Aorta (tissue), 5 donors: ENCODE results near the gene RUNX3. TPM values are rescaled to one million over a fixed set of nuclear protein-coding genes. Genes with fewer than 3 reads are reported as not detected.
"Not testable (repeated sequence)": the region's sequence is repeated elsewhere in the genome, so short reads cannot be mapped to it uniquely, and the experiment has no call there.

Experiments
- ATAC-seq: fragments of 200-7000 bp; cut with Tn5 transposase; one replicate; pipeline ENCODE4 v1.9.1; 2022; ENCODE audit warnings: moderate library complexity; ENCODE audit not compliant: low FRiP score
- DNase-seq, 2 donors: peaks; one replicate each; pipeline ENCODE4 v3.0.0-alpha.2; 2020
- H3K27ac ChIP-seq, 2 donors: one replicate each; pipeline ENCODE4 v1.5.1; 2013; ENCODE audit warnings: low read length in 2 of 2, mild to moderate bottlenecking in 2 of 2, moderate library complexity in 2 of 2, control low read depth in 1 of 2, inconsistent platforms in 1 of 2, low read depth in 1 of 2
- H3K27me3 ChIP-seq, 2 donors: one replicate each; pipeline ENCODE4 v1.6.1; 2013; ENCODE audit warnings: control low read depth in 1 of 2, low read length in 1 of 2, mild to moderate bottlenecking in 1 of 2, moderate library complexity in 1 of 2; ENCODE audit not compliant: insufficient read depth in 2 of 2, control insufficient read depth in 1 of 2
- H3K36me3 ChIP-seq, 2 donors: one replicate each; pipeline ENCODE4 v1.6.1; 2013; ENCODE audit warnings: control low read depth in 1 of 2, low read length in 1 of 2, mild to moderate bottlenecking in 1 of 2; ENCODE audit not compliant: insufficient read depth in 2 of 2, control insufficient read depth in 1 of 2
- H3K4me1 ChIP-seq, 2 donors: one replicate each; pipeline ENCODE4 v1.6.1; 2013; ENCODE audit warnings: low read length in 2 of 2, control low read depth in 1 of 2, mild to moderate bottlenecking in 1 of 2, moderate library complexity in 1 of 2; ENCODE audit not compliant: insufficient read depth in 2 of 2, control insufficient read depth in 1 of 2
- H3K4me3 ChIP-seq, 2 donors: one replicate each; pipeline ENCODE4 v1.5.1; 2013; ENCODE audit warnings: low read length in 2 of 2, control low read depth in 1 of 2, mild to moderate bottlenecking in 1 of 2
- H3K9me3 ChIP-seq: one replicate; pipeline ENCODE4 v1.6.1; 2013; ENCODE audit warnings: mild to moderate bottlenecking, low read length; ENCODE audit not compliant: control insufficient read depth
- WGBS, 2 donors: extraction: QIAGEN DNeasy Blood & Tissue Kit; methylation state at CpG; one replicate each; pipeline ENCODE4 v1.1.7; 2013; 5-methylcytosine and 5-hydroxymethylcytosine counted together
- intact Hi-C, 2 donors: fragments of 100-400 bp; cut with DNase I; formaldehyde crosslinking; loops; one replicate each; pipeline versions ENCODE4 v1.14.2 to v1.15.0; 2022
- polyA plus RNA-seq, 2 donors: library from polyadenylated mRNA; stranded (reverse); fragments of 200-250 nt; gene quantifications; one replicate each; pipeline ENCODE4 v1.2.3, GENCODE V29; 2013
- total RNA-seq, 2 donors: library from RNA; stranded (reverse); fragmentation: NEBNext Ultra II Directional; extraction: Animal tissue kit (Norgen Biotek cat#: 25700); gene quantifications; one replicate each; pipeline ENCODE4 v1.2.1, GENCODE V29; 2021
- donor health status: healthy with polysubstance abuse.
- donor health status: Bipolar disorder and iron deficiency.
- donor health status: DM: no; HTN: no; CAD: no.
- donor health status: DM: no; HTN: no; CAD: no.
- donor health status: DM: yes; HTN: yes; CAD: no.

Gene RUNX3
- total and polyA plus RNA-seq, 4 donors: 1.1 to 4.4 (median 2.1) TPM

DNA sequence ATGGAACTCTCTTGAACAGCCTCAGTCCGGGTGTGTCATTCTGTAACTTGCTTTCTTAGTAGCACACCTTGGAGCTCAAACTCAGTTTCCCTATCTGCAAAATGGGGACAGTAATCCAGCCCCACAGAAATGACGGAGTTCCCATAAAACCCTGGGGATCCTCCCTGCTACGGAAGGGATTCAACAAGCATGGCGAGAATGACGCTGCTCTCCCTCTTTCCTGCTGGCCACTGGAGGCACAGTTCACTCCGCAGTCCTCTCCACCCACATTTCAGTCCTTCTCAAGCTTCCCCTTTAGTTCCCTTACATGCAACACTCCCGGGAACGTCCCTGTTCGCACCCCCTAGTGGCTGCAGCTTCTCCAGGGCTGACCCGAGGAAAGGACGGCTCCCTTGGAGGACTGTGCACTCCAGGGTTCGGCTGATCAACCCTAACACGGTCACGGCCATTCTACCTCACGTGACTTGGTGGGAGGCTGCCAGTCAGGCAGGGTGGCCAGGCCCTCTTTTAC lies 20.6 kb downstream of the RUNX3 start:
- Histone ChIP-seq H3K27ac (no peak overlapping the region), H3K9me3 (no peaks in the 10 kb centered on the region), H3K36me3 (no peaks in the 10 kb centered on the region), H3K27me3 (no peaks in the 10 kb centered on the region), H3K4me3 (no peak overlapping the region), H3K4me1 (no peaks in the 10 kb centered on the region)
- no peak for ATAC-seq
- intact Hi-C loops: loop anchor here in 1 of 2 donors (5.0 kb wide), 1 partner anchor 442 kb away; no protein-coding TSS in a partner anchor
- 32 to 34% methylated on average over 15 of the region's 15 CpGs for WGBS, 2 donors
- DNase-seq: peak; percentile 78 to 84

DNA sequence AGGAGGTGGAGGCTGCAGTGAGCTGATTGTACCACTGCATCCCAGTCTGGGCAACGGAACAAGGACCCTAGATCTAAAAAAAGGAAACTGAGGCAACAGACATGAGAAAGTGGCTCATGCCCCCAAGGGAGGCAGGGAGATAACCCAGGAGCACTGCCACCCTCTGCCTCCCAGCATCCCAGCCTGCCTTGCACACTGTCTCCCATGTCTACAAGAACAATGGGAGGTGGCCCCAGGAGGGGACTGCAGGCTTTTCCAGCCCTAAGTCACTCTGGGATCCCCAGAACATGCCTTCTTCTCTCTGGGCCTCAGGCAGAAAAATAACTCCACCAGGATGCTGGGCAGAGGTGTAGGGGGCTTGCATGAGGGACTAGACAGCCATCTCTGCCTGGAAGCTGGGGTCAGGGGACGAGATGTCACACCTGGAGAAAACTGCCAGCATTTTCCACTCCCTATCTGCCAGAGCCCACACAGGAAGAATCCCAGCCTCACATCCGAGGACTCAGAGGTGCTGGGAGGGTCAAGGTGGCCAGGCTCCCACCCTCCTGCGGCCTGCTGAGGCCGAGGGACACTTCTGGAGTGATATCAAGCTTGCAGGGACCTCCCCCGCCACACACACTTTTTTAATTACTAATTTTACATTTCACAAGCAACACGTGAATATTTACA lies 21.4 kb downstream of the RUNX3 start:
- H3K27me3 ChIP-seq: no peaks in the 10 kb centered on the region
- intact Hi-C loops: loop anchor here in 1 of 2 donors (5.0 kb wide), 1 partner anchor 441 kb away; no protein-coding TSS in a partner anchor
- WGBS, 2 donors: 81 to 84% methylated on average over 7 of the region's 7 CpGs
- no peaks in the 10 kb centered on the region for H3K9me3 ChIP-seq
- no peak overlapping the region for H3K27ac ChIP-seq
- H3K4me3 ChIP-seq: no peak overlapping the region
- peak; percentile 27 to 29 for DNase-seq
- no peaks in the 10 kb centered on the region for H3K4me1 ChIP-seq
- H3K36me3 ChIP-seq: no peaks in the 10 kb centered on the region
- no peak for ATAC-seq

DNA sequence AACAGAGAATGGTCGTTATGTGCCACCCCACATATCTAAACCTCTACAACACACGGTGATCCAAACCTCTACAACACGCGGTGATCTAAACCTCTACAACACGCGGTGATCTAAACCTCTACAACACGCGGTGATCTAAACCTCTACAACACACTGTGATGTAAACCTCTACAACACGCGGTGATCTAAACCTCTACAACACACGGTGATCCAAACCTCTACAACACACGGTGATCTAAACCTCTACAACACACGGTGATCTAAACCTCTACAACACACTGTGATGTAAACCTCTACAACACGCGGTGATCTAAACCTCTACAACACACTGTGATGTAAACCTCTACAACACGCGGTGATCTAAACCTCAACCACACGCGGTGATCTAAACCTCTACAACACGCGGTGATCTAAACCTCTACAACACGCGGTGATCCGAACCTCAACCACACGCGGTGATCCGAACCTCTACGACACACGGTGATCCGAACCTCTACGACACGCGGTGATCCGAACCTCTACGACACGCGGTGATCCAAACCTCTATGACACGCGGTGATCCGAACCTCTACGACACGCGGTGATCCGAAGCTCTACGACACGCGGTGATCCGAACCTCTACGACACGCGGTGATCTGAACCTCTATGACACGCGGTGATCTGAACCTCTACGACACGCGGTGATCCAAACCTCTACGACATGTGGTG lies 22.3 kb downstream of the RUNX3 start:
- not testable (repeated sequence) for H3K27ac ChIP-seq, H3K9me3 ChIP-seq, H3K4me1 ChIP-seq, H3K4me3 ChIP-seq, H3K27me3 ChIP-seq, H3K36me3 ChIP-seq, ATAC-seq
- 96 to 98% methylated on average over 57 of the region's 57 CpGs for WGBS, 2 donors
- peak in 1 of 2 donors; percentile 14 for DNase-seq
- intact Hi-C loops: loop anchor here in 1 of 2 donors (5.0 kb wide), 1 partner anchor 440 kb away; no protein-coding TSS in a partner anchor

DNA sequence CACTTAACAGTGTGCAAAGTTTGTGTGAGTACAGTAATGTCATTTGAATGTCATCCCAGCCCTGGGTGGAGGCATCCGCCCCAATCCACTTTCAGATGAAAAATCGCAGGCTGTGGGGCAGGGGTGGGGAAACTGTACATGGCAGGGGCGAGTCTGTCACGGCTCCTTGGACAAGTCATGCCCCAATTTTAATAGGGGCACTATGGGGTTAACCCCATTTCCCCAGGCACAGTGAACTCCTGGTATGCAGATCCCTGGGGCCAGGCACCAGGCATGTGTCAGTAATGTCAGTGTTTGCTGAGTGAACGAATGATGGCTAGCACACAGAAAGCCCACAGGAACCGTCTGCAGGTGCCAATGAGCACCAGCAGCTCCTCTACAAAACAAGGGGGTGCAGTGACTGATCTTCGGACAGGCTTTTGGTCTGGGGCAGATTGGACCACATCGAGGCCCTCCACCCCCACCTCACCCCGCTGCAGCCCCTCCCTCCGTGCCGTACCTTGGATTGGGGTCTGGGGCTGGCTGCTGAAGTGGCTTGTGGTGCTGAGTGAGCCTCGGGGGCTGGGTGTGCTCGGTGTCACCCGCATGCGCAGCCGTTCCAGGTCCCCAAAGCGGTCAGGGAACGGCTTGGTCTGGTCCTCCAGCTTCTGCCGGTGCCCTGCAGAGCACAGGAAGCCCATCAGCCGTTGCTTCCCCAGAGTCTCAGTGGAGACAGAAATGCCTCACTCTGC lies 23.2 kb downstream of the RUNX3 start:
- DNase-seq: peak; percentile 39 to 63
- no peaks in the 10 kb centered on the region for H3K4me1 ChIP-seq
- H3K27ac ChIP-seq: no peak overlapping the region
- ATAC-seq: no peak
- intact Hi-C loops: loop anchor here in 1 of 2 donors (5.0 kb wide), 1 partner anchor 440 kb away; no protein-coding TSS in a partner anchor
- whole genome bisulfite sequencing, 2 donors: 93 to 94% methylated on average over 20 of the region's 20 CpGs
- H3K27me3 ChIP-seq: no peaks in the 10 kb centered on the region
- H3K9me3 ChIP-seq: no peaks in the 10 kb centered on the region
- no peak overlapping the region for H3K4me3 ChIP-seq
- H3K36me3 ChIP-seq: no peaks in the 10 kb centered on the region

GRCh38 chr1:24905979-24906720 lies 23.9 kb downstream of the RUNX3 start:
- Histone ChIP-seq H3K27ac (no peak overlapping the region), H3K36me3 (no peaks in the 10 kb centered on the region), H3K27me3 (no peaks in the 10 kb centered on the region), H3K9me3 (no peaks in the 10 kb centered on the region), H3K4me1 (no peaks in the 10 kb centered on the region), H3K4me3 (no peak overlapping the region)
- no peak for ATAC-seq
- WGBS, 2 donors: 60 to 61% methylated on average over 17 of the region's 17 CpGs
- intact Hi-C loops: loop anchor here in 1 of 2 donors (5.0 kb wide), 1 partner anchor 439 kb away; no protein-coding TSS in a partner anchor
- peak; percentile 29 to 53 for DNase-seq

DNA sequence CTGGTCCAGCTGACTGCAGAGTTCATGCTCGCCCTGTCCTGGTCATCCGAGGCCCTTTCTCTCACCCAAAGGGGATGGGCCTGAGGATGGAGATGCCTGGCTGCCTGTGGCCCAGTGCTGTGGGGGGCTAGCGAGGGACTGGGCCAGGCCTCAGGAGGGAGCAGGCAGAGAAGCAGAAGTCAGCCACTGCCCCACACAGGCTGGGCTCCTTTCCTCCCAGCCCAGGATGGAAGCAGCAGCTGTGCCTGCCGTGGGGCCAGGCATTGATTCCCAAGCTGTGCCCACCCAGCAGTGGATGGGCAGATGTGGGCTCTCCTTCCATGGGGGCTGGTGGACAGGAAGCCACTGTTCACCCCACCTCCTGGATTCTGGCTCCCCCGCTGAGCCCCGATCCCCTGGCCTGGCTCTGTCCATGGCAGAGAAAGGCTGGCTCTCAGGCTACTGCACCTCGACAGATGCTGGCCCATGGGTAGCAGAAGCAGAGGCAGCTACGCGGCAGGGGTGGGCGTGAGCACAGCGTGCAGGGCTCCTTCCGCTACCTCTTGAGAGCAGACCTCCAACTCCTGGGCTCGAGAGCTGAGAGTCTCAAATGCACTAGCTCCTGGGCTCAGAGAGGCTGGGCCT lies 24.6 kb downstream of the RUNX3 start:
- intact Hi-C loops: loop anchor here in 1 of 2 donors (5.0 kb wide), 1 partner anchor 438 kb away; no protein-coding TSS in a partner anchor
- H3K27me3 ChIP-seq: no peaks in the 10 kb centered on the region
- H3K4me3 ChIP-seq: no peak overlapping the region
- WGBS, 2 donors: 74 to 84% methylated on average over 13 of the region's 13 CpGs
- peak; percentile 35 to 62 for DNase-seq
- H3K27ac ChIP-seq: no peak overlapping the region
- ATAC-seq: no peak
- H3K9me3 ChIP-seq: no peaks in the 10 kb centered on the region
- no peaks in the 10 kb centered on the region for H3K4me1 ChIP-seq
- no peaks in the 10 kb centered on the region for H3K36me3 ChIP-seq

DNA sequence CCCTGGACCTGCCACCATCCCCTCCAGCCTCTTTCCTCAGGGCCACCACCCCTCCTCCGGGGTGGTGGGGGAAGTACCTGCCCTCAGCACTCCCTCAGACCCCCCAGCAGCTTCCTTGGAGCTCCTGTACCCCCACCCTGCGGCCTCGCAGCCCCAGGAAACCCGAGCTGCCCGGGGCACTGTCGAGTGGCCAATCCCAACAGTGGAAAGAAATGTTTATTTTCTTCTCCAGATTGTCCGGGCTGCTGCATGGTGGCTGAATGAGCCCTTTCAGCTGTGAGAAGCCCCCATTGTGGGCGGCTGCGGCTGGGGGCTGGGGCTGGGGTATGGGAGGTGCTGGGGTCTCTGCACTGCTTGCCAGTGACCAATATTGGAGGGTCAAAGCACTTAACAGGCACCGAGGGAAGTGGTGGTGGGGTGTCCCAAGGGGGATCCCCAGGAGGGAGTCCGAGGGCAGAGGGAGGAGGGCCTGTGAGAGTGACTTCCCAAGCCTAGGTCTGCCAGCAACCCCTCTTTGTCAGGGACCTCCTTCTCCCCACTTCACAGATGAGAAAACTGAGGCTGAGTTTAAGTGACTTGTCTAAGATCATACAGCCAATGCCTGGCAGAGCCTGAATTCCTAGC lies 25.2 kb downstream of the RUNX3 start:
- Histone ChIP-seq H3K9me3 (no peaks in the 10 kb centered on the region), H3K27ac (no peak overlapping the region), H3K4me3 (no peak overlapping the region), H3K36me3 (no peaks in the 10 kb centered on the region), H3K4me1 (no peaks in the 10 kb centered on the region), H3K27me3 (no peaks in the 10 kb centered on the region)
- intact Hi-C loops: loop anchor here in 1 of 2 donors (5.0 kb wide), 1 partner anchor 438 kb away; no protein-coding TSS in a partner anchor
- ATAC-seq (no peak), DNase-seq (peak; percentile 29 to 59)
- WGBS, 2 donors: 56 to 62% methylated on average over 11 of the region's 11 CpGs
